ENCODE measurements around the gene ALKBH7.

ALKBH7 gene

GRCh38 chr19:6364353-6364752 lies 8.2 kb upstream of the ALKBH7 start:
- no peak for DNase-seq (ENCODE audit: low read depth, low spot score)

DNA sequence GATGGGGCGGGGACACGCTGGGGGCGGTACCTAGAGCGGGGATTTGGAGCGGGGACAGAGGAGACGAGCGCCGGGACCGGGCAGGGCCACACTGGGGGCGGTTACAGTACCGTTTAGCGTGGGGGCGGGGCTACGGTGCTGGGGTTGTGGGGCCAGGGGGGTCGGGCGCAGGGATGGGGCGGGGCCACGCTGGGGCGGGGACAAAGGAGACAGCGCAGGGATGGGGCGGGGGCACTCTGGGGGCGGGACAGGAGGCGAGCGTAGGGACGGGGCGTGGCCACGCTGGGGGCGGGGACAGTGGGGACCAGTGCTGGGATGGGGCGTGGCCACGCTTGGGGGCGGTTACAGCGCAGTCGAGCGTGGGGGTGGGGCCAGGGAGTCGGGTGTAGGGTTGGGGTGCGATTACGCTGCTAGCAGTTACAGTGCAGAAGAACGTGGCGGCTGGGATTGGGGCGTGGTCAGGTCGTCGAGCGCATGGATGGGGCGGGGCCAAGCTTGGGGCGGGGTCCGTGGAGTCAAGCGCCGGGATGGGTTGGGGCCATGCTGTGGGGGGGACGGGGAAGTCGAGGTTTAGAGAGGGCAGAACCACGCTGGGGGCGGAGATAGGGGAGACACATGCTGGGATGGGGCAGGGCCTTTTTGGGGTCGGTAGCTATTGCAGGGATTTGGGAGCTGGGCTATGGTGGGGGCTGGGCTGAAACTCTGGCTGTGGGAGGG lies 660 bp downstream of the ALKBH7 start:
- DNase-seq (ENCODE audit: low read depth, low spot score): peak; percentile 92

DNA sequence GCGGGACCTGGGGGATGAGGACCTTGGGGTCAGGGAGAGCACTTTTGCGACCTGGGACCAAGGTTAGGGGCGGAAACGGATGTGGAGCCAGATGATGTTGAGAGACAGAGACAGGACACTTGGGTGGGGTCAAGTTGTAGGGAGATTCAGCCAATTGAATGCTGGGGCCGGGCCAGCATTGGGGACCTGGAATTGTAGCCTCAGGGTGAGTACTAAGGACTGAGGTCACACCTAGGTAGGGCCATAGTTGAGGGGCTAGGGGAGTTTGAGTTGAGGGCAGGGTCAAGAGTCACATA lies 1.2 kb downstream of the ALKBH7 start:
- DNase-seq (ENCODE audit: low read depth, low spot score): no peak

DNA sequence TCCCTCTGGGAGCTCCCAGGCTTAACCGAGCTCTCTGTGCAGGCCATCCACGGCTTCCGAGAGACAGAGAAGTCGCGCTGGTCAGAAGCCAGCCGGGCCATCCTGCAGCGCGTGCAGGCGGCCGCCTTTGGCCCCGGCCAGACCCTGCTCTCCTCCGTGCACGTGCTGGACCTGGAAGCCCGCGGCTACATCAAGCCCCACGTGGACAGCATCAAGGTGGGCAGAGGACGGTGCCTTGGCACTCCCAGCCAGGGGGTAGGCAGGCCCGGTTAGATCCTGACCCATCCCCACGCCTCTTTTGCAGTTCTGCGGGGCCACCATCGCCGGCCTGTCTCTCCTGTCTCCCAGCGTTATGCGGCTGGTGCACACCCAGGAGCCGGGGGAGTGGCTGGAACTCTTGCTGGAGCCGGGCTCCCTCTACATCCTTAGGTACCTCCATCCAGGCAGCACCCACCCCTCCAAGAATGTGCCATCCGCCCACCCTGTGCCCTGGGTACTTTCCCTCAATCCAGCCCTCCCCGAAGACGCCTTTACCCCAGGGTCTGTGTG lies 1.6 kb downstream of the ALKBH7 start:
- no peak for DNase-seq (ENCODE audit: low read depth, low spot score)

DNA sequence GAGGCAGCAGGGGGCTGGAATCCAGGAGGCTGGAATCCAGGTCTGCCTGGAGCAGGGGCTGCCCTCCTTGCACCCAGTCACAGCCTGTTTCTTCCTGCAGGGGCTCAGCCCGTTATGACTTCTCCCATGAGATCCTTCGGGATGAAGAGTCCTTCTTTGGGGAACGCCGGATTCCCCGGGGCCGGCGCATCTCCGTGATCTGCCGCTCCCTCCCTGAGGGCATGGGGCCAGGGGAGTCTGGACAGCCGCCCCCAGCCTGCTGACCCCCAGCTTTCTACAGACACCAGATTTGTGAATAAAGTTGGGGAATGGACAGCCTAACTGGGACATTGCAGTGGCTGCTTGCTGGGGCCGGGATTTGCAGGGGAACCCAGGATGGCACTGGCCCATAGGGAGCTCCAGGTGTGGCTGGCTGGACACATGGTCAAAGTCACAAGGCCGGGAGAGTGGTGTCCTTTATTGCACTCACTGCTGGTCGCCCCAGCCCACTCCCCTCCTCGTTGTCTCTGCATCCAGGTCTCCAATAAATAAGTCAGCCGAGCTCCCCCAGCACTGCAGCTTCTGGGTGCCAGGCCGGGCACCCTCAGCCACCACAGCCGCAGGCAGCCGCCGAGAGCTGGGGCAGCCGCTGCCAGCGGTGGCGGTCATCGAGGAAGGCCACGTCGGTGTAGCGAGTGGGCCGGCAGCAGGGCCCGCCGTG lies 2.3 kb downstream of the ALKBH7 start:
- no peak for DNase-seq (ENCODE audit: low read depth, low spot score)

- no peak for DNase-seq (ENCODE audit: low read depth, low spot score)
Observed at GRCh38 chr19:6375411-6376010, 2.9 kb downstream of the ALKBH7 start, which contains the start of gene PSPN. Gene PSPN, minus strand, starts transcription at chr19:6375933. Its CDS starts 84 bp downstream, at chr19:6375849.

GRCh38 chr19:6376512-6377190 lies 4.1 kb downstream of the ALKBH7 start:
- no peak for DNase-seq (ENCODE audit: low read depth, low spot score)

DNA sequence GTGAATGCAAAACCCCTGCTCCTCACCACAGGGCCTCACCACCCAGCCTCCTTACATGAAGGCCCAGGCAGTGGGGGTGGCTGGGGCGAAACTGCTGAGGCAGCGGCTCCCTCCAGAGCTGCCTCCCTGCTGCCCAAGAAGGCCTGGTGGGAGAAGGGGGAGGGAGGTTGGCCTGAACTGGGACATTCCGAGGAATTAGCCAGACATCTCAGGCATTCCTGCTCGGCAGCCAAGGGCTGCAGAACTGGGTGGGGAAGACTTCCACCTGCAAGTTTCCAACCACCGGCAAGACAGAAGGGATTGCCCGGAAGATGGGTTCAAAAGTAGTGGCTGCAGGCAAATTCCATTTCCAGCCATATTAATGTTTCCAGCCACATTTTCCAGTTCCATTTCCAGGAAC lies 5.4 kb downstream of the ALKBH7 start:
- no peak for DNase-seq (ENCODE audit: low read depth, low spot score)

GRCh38 chr19:6378486-6378885 lies 5.9 kb downstream of the ALKBH7 start:
- DNase-seq (ENCODE audit: low read depth, low spot score): no peak

DNA sequence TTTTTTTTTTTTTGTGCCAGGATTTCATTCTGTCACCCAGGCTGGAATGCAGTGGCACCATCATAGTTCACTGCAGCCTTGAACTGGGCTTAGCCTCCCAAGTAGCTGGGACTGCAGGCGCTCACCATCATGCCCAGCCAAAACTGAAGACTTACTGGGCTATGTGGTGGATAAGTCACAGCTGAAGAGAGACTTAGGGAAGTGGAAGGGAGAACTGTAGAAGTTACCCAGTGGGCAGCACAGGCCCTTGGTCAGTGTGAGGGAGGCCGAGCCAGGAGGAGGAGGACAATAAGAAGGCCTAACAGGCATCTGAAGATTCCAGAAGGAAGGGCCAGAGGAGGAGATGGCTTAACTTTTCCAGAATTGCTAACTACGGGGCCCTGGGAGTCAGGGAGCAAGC lies 7.2 kb downstream of the ALKBH7 start:
- DNase-seq (ENCODE audit: low read depth, low spot score): no peak

DNA sequence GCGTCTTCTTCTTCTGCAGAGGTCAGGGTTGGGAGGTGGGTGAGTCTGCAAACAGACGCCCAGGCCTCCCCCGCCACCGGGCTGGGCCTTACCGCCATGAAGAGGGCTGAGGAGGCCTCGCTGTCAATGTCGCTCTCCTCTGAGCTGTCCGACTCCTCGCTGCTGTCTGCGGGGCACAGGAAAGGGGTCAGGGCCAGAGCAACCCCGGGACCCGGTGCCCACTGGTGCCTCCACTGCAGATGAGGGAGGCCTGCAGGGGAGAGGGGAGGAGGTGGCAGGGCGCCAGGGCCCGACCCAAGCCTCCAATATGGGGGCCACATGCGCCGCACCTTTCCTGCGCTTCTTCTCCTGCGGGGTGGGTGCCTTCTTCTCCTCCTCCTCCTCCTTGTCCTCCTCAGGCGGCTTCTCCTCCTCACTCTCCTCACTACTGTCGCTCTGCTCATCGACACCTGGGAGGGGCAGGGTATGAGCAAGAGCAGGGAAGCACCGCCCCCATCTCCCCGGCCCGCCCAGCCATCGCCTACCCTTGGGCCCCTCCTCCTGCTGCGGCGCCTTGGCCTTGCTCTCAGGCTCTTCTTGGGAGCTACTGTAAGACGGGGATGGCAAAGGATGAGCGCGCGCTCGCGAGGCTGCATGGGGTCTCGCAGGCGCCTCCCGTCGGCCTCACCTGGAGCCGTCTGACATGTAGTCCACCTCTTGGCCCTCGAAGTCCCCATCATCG lies 8.6 kb downstream of the ALKBH7 start:
- DNase-seq (ENCODE audit: low read depth, low spot score): no peak

DNA sequence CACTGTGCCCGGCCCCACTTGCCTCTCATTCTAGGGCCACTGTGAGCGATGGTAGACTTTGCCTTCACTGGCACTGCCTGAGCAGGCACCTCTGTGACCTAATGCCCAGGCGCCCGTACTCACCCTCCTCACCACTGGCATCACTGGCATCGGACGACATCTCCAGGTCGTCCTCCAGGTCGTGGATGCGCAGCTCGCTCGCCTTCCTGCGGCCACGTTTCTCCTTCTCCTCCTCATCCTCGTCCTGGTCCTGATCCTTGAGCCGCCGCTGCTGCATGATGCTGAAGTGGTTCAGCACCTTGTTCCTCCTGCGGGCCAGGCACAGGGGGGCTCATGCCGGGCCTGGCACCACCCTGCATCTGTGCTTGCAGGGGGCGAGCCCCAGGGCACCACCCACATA lies 10.6 kb downstream of the ALKBH7 start:
- no peak for DNase-seq (ENCODE audit: low read depth, low spot score)

DNA sequence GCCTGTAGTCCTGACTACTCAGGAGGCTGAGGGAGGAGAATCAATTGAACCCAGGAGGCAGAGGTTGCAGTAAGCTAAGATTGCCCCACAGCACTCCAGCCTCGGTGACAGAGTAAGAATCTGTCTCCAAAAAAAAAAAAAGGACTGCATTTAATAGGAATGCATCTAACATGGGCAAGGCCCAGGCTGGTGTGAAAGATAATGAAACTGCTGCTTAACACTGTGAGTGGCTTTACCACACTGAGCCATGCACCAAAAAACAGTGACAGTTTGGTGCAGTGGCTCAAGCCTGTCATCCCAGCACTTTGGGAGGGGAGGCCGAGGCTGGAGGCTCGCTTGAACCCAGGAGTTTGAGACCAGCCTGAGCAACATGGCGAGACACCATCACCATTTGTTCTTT lies 11.8 kb downstream of the ALKBH7 start:
- no peak for DNase-seq (ENCODE audit: low read depth, low spot score)

- DNase-seq (ENCODE audit: low read depth, low spot score): no peak
Observed at GRCh38 chr19:6387372-6387771, 14.8 kb downstream of the ALKBH7 start.

- no peak for DNase-seq (ENCODE audit: low read depth, low spot score)
Observed at GRCh38 chr19:6392221-6393073, 19.9 kb downstream of the ALKBH7 start.

DNA sequence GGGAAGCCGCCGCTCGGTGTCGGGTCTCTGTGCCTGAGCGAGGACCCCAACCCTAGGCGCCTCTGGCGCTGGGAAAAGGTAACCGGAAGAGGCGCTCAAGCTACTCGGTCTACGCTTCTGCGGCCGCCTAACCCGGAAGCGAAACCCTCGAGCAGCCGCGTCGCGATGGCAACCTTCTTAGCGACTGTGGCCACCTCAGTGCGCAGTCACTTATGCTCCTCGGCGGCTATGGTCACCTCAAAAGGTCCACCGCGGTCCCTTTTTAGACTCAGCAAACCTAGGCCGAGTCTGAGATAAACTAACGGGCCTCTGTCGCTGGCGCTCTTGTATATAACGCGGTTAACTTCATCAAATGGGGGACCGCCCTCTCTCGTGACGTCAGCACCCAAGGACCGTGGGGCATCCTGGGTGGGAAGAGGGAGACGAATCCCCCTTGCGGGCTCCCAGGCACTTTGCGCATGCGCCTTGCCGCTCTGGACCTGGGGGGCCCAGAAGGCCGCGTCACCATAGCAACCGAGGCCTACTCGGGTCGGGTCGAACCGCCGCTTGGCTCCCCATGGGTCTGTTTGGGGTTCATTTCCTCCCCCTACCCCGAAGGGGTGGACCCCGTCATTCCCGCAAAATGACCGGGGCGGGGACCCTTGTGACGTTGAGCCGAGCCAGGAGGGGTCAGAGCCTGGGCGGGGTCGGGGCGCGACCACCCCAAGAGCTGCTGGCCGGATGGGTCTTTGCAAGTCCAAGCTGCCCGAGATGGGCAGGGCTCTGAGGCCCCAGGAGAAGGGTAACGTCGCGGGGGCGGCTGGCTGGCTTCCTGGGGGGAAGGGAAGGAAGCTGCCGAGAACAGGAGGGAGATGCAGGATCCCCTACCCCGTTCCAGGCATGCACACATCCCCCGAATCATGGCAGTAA lies 20.7 kb downstream of the ALKBH7 start, which contains the start of gene GTF2F1:
Gene GTF2F1, minus strand, starts transcription at position 91 of the 909 bp plus-strand sequence. CDS start 169 bp downstream, outside the sequence.
- peak; percentile 89 for DNase-seq (ENCODE audit: low read depth, low spot score)

DNA sequence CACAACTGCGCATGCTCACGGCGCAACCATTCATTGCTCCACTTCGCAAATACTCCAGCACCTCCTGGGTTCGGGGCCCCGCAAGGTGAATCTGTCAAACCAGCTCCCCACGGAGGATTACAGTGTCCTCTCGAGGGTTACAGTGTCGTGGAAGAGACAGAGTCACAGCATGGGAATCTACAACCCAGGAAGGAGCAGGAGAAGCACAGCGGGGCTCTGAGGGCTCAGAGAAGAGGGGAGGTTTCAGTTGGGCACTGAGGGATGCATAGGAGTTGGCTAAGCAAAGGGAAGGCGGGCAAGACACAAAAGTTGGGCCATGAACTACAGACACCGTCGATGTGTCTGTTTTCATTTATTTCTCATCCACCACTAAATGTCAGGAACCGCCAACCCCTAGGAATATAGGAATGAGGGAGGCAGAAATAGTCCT lies 21.4 kb downstream of the ALKBH7 start:
- no peak for DNase-seq (ENCODE audit: low read depth, low spot score)

DNA sequence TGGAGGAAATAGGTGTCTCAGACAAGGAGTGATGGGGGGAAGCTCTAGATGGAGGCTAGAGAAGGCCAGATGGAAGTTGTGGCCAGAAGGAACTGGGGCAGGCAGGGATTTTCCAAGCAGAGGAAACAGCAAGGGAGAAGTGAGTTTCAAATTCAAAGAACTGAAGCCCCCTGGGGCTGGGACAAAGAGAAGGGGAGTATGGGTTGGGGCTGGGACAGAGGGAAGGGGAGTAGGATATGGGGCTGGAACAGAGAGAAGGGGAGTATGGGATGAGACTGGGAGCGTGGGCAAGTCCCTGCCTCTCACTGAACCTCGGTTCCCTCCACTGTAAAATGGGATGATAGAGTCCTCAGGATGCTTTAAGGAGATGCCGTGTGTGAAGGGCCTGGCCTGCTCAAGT lies 22.2 kb downstream of the ALKBH7 start:
- no peak for DNase-seq (ENCODE audit: low read depth, low spot score)

- no peak for DNase-seq (ENCODE audit: low read depth, low spot score)
Observed at GRCh38 chr19:6396305-6396704, 23.7 kb downstream of the ALKBH7 start.

Measured in brain pericyte (primary cell).